ENCODE results near the gene SMARCD2.

The SMARCD2 gene

GRCh38 chr17:63833026-63833740 is 9.3 kb downstream of the SMARCD2 start:
- no peak for DNase-seq

GRCh38 chr17:63832455-63832854 is 10.0 kb downstream of the SMARCD2 start:
- DNase-seq, result no peak

DNA sequence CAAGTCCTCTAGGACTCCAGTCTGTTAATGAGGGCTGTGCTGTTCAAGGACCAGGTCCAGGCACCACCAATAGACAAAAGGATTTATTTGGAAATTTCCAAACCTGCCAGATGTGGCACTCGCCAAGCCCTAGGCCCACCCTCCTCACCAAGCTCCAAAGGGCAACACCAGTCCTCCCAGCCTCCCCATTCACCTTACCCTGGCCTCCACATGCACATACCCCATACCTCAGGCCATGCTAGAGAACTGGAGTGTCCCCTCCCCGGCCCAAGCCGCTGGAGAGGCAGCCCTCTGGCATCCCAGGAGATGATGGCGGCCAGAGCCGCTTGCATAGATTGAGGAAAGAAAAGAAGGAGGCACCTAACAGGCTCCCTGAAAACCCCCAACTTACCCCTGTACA is 10.5 kb downstream of the SMARCD2 start:
- no peak for DNase-seq

DNA sequence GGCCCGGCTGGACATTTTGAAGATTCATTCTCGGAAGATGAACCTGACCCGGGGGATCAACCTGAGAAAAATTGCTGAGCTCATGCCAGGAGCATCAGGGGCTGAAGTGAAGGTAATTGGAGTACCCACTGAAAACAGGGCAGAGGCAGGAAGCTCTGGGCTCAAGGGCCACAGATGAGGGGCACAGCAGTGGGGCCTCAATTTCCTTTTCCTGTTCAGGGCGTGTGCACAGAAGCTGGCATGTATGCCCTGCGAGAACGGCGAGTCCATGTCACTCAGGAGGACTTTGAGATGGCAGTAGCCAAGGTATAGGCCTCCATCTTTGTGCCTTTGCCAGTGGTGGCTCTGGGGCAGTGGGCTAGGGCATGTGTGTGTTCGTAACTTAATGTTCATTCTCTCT is 11.0 kb downstream of the SMARCD2 start:
- DNase-seq, result no peak

GRCh38 chr17:63830904-63831491 is 11.5 kb downstream of the SMARCD2 start:
- DNase-seq, result no peak

DNA sequence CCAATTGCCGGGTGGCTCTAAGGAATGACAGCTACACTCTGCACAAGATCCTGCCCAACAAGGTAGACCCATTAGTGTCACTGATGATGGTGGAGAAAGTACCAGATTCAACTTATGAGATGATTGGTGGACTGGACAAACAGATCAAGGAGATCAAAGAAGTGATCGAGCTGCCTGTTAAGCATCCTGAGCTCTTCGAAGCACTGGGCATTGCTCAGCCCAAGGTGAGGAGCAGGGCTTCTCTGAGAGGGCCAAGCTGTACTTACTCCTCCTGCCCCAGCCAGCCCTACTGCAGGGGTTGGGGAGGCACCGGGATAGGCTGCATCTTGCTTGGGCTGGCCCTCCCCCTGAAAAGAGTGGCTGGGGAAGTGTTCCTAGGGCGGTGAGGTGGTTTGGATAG is 12.2 kb downstream of the SMARCD2 start:
- no peak for DNase-seq

DNA sequence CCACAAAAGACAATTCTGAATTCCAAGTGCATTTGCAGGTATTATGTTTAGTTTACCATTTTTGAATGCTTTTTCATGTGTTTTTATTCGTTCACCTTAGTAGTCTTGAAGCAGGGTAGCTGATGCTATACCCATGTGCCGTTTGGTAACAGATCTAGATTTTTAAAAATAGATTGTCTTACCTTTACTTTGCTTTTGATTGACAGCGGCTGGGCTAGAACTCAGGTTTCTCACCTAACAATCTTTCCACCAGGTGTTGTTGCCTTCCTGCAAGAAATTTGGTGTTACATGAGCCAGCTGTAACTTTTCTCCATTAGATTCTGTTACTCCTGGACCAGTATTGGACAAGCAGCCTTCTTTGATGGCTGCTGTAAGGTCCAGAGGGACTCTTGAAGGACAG is 13.5 kb downstream of the SMARCD2 start:
- no peak for DNase-seq

DNA sequence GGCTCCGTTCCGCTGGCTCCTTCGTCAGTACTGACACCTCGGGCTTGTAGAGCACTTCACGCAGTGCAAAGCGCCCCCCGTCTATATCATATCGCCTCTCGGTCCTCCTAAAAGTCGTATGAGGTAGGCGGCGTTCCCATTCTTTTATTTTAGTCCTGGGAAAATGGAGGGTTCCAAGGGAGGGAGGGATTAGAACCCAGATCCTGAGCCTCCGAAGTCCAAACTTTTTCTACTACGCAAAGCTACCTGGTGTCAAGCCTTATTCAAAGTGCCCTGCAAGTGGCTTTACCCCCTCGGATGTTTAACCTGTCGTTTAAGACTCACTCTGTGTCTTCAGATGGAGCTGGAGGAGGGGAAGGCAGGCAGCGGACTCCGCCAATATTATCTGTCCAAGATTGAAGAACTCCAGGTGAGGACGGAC is 14.7 kb downstream of the SMARCD2 start:
- no peak for DNase-seq

DNA sequence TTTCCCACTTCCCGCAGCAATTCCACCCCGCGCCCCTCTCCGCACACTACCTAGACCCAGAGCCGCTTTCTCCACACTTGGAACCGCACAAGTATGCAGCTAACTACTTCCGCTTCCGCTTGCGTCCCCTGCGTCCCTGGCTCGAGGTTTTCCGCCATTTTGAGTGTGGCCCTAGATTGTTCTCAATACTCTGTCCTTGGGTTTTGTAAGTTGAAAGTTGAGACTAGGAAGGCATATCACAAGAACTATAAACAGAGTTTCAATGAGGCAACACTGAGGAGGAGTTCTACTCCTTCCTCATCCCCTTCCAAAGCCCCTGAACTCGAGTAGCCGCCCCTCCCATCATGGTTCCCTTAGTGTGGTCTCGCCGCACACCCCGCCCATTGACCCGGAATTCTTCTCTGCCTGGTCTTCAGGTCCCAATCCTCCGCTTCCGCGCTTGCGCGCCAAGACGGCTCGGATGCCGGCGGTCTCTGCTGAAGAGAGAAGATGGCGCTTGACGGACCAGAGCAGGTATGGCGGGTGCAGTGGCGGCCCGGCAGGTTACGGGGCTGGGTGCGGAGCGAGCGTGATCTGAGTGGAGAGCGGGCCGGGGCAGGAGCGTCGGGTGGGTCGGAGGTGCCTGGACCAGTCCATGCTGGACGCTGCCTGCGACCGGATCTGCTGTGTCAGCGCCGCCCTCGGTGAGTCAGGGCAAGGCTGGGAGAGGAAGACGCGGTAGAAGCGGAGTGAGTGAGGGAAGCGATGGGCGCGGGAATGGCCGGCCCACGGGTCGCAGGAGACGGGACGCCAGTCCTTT is 15.3 kb downstream of the SMARCD2 start, which contains the start of the genes FTSJ3 and PSMC5:
TSS of gene FTSJ3 (minus strand) at position 662 of the 799 bp plus-strand sequence. CDS start 761 bp downstream, outside the sequence.
TSS of gene PSMC5 (plus strand) at position 430 of the 799 bp plus-strand sequence. CDS start at position 490, 60 bp downstream.
- peak; percentile 77 to 98 (median 94) for DNase-seq

DNA sequence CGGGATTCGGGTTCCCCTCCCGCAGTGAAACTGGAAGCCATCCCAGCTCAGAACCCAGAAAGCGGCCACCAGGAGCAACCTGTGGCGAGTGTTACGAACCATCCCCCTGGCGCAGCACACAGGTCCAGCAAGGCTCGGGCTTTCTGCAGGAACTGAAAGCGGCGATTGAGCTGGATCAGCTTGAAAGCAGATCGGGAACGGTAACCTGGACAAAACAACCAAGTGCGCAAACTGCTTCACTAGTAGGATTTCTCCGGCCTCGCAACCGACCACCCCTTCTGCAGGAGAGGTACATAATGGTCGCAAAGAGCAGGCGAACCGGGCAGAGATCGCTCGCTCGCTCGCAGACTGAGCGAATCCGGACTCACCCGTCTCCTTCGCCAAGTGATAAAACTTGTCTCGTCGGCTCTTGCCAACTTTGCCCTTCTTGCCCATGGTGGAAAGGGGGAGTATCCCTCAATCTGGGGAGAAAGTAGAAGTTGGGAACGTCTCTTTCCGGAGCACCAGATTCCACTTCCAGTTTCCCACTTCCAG is 15.9 kb downstream of the SMARCD2 start:
- no peak for DNase-seq

DNA sequence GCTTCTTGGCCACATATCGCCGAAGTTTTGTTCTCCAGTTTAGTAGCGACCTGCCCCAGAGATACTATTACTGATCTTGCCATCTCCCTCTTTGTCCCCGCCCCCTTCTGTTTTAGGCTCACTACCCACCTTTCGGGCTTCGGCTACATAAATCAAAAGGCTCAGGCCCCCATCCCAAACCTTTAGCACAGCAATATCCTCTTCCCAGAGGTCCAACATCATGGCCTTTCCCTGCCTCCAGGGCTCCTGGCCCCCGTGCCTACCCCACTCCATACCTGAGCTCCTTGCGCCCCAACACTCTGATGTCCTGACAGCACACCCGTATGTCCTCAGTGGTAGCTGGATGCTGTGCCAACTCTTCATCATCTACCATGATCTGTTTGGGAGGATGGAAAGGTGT is 18.1 kb downstream of the SMARCD2 start:
- no peak for DNase-seq

- DNase-seq, result no peak
Measured at GRCh38 chr17:63823659-63824331, 18.7 kb downstream of the SMARCD2 start.

GRCh38 chr17:63822537-63822936 is 19.9 kb downstream of the SMARCD2 start:
- DNase-seq, result no peak

GRCh38 chr17:63821804-63822203 is 20.7 kb downstream of the SMARCD2 start:
- no peak for DNase-seq

DNA sequence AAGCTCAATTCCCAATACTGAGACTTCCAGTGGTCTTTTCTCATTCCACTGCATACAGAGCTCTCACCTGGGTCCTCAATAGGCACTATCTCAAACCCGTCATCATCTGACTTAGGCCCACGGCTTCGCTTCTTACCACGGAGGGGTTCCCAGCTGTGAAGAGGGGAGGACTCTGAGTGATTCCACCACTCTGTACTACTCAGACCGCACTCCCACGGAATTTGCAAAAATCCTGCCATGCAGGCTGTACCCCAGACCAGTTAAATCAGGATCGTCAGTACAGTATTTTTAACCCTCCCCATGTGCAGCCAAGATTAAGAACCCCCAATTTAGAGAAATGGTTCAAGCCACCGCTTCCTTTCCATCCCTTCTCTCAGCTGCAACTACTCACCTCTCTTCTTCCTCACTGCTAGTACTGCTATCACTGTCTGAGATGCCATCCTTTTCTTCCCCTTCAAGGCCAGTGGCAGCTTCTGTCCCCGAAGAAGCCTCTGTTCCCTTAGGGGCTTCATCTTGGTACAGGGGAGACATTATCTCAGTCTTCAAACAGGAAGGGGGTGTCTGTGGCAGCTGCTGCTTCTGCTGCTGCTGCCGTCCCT is 21.4 kb downstream of the SMARCD2 start:
- DNase-seq, result no peak

DNA sequence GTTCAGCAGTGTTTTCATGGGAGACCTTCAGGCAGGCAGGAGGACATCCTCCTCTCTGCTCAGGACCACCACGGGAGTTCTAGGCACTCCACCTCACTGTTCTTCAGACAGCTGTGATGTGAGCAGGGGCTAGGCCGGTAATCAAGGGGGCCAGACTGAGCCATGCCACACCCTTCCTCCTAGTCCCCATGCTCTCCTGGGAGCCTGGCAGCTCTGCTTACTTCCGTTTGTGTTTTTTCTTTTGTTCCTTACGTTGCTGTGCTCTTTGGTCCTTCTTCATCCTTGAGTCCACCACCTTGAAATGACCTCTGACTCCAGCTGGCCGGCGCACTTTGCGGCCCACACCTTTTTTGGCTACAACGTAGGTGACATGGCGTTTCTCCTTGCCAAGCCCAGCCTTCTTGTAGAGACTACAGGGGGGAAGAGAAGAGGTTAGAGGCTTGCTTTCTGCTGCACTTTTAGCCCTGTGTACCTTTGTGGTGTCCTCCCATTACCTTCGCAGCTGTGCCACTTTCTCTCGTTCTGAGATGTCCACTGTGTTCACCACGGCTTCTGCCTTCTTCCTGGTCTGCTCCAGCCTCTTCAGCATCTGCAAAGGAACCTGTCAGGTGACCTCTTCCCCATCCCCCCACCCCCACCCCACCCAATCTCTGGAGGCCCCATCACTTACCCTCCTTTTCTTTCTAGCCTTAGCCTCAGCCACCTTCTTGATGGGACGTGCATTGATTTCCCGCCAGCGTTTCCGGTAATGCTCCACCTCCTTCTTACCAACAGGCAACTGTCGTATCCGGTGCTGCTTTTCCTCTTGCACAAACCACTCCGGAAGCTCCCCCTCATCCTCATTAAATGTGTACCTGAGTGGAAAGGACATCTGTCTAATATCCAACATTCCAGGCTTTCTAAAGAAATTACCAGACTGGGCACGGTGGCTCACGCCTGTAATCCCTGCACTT is 22.6 kb downstream of the SMARCD2 start:
- DNase-seq, result no peak

DNA sequence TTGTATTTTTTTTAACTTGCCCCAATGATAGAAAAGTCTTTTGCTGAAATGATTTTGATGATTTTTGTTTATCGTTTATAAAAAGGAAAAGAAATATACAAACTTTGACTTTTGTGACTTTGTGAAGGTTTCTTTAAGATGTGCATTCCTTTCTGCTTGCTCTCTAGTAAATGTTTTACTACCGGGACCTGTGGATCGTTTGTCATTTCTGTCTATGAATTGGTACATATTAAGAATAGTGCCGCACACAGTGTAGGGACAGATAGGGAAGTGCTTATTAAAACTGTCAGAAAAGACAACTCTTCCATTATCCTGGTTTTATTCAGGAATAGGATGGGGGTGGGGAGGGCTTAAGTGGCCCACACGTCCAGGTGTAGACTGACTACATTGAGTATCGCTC is 23.4 kb downstream of the SMARCD2 start:
- no peak for DNase-seq

GRCh38 chr17:63817736-63818385 is 24.6 kb downstream of the SMARCD2 start:
- DNase-seq, result no peak

DNA sequence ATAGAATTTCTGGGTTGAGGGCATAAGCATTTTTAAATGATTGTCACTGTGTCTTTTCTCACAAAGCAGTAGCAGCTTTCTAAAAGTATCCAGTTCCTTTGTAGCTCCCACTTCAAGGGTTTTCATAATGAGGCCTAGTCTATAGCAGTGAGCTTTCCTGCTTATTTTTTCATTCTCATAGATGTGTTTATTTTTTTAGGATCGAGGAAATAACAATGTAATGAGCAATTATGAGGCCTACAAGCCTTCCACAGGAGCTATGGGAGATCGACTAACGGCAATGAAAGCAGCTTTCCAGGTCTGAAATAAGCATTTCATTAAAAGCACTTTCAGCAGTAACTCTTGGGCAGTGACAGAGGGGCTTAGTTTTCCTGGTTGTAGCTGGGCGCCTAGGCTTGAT is 25.8 kb downstream of the SMARCD2 start:
- no peak for DNase-seq

Data from amygdala (tissue), 56 donors.